Subcutaneous abdominal adipose tissue (tissue), 5 donors: Measurements from ENCODE around the gene MACC1.

Experiments used
- H3K27ac ChIP-seq: one replicate; pipeline ENCODE4 v1.7.0; 2013; ENCODE audit warnings: low read depth, mild to moderate bottlenecking, inconsistent platforms, low read length, moderate library complexity
- H3K27me3 ChIP-seq, 5 donors: one replicate each; pipeline ENCODE4 v1.7.0; 2013; ENCODE audit warnings: low read length in 5 of 5, inconsistent platforms in 1 of 5; ENCODE audit not compliant: control insufficient read depth in 5 of 5, insufficient read depth in 4 of 5
- H3K36me3 ChIP-seq, 5 donors: one replicate each; pipeline ENCODE4 v1.7.0; 2013; ENCODE audit warnings: low read length in 5 of 5; ENCODE audit not compliant: control insufficient read depth in 5 of 5, insufficient read depth in 5 of 5
- H3K4me1 ChIP-seq, 5 donors: one replicate each; pipeline ENCODE4 v1.7.0; 2013; ENCODE audit warnings: low read length in 5 of 5, mild to moderate bottlenecking in 3 of 5, moderate library complexity in 1 of 5; ENCODE audit not compliant: control insufficient read depth in 5 of 5, insufficient read depth in 5 of 5
- H3K4me3 ChIP-seq, 5 donors: one replicate each; pipeline ENCODE4 v1.7.0; 2013; ENCODE audit warnings: low read length in 5 of 5, low read depth in 1 of 5
- H3K9ac ChIP-seq, 5 donors: one replicate each; pipeline ENCODE4 v1.7.0; 2013; ENCODE audit warnings: low read length in 5 of 5, mild to moderate bottlenecking in 4 of 5, moderate library complexity in 3 of 5
- H3K9me3 ChIP-seq, 5 donors: one replicate each; pipeline ENCODE4 v1.7.0; 2013; ENCODE audit warnings: low read length in 5 of 5; ENCODE audit not compliant: control insufficient read depth in 5 of 5
- donor health status: healthy.
- donor health status: healthy.
- donor health status: healthy.
- donor health status: healthy.
- donor health status: healthy.

MACC1 gene

GRCh38 chr7:20104696-20105095 lies 112.5 kb downstream of the MACC1 start:
- H3K9ac ChIP-seq, result no peak overlapping the region
- no peak overlapping the region for H3K27ac ChIP-seq
- H3K4me1 ChIP-seq, result peaks cover 0 to 5% (median 0%) of the 10 kb centered on the region in 5 donors
- H3K4me3 ChIP-seq, result no peak overlapping the region
- no peaks in the 10 kb centered on the region for H3K9me3 ChIP-seq
- no peaks in the 10 kb centered on the region for H3K27me3 ChIP-seq
- H3K36me3 ChIP-seq, result no peaks in the 10 kb centered on the region

GRCh38 chr7:20102982-20103381 lies 114.2 kb downstream of the MACC1 start:
- no peaks in the 10 kb centered on the region for H3K9me3 ChIP-seq
- H3K27ac ChIP-seq, result no peak overlapping the region
- peaks cover 0 to 5% (median 0%) of the 10 kb centered on the region in 5 donors for H3K4me1 ChIP-seq
- no peak overlapping the region for H3K4me3 ChIP-seq
- no peak overlapping the region for H3K9ac ChIP-seq
- H3K36me3 ChIP-seq, result no peaks in the 10 kb centered on the region
- H3K27me3 ChIP-seq, result no peaks in the 10 kb centered on the region

- Histone ChIP-seq H3K27me3 (no peaks in the 10 kb centered on the region), H3K36me3 (no peaks in the 10 kb centered on the region), H3K4me3 (no peak overlapping the region), H3K27ac (no peak overlapping the region), H3K4me1 (no peaks in the 10 kb centered on the region), H3K9me3 (peaks cover 3 to 10% (median 9%) of the 10 kb centered on the region in 5 donors), H3K9ac (no peak overlapping the region)
Observed at GRCh38 chr7:20095862-20096261, 121.3 kb downstream of the MACC1 start.

GRCh38 chr7:20095436-20095835 lies 121.7 kb downstream of the MACC1 start:
- no peak overlapping the region for H3K4me3 ChIP-seq
- peaks cover 3 to 10% (median 9%) of the 10 kb centered on the region in 5 donors for H3K9me3 ChIP-seq
- no peaks in the 10 kb centered on the region for H3K36me3 ChIP-seq
- no peak overlapping the region for H3K9ac ChIP-seq
- H3K27ac ChIP-seq, result no peak overlapping the region
- H3K4me1 ChIP-seq, result no peaks in the 10 kb centered on the region
- H3K27me3 ChIP-seq, result no peaks in the 10 kb centered on the region

GRCh38 chr7:20089431-20089830 lies 127.8 kb downstream of the MACC1 start:
- H3K9ac ChIP-seq, result no peak overlapping the region
- no peaks in the 10 kb centered on the region for H3K27me3 ChIP-seq
- H3K27ac ChIP-seq, result no peak overlapping the region
- H3K36me3 ChIP-seq, result no peaks in the 10 kb centered on the region
- H3K9me3 ChIP-seq, result no peaks in the 10 kb centered on the region
- H3K4me1 ChIP-seq, result peaks cover 0 to 7% (median 0%) of the 10 kb centered on the region in 5 donors
- no peak overlapping the region for H3K4me3 ChIP-seq

- H3K27ac ChIP-seq, result no peak overlapping the region
- H3K9ac ChIP-seq, result no peak overlapping the region
- H3K27me3 ChIP-seq, result no peaks in the 10 kb centered on the region
- H3K36me3 ChIP-seq, result no peaks in the 10 kb centered on the region
- no peak overlapping the region for H3K4me3 ChIP-seq
- H3K4me1 ChIP-seq, result peaks cover 0 to 7% (median 0%) of the 10 kb centered on the region in 5 donors
- no peaks in the 10 kb centered on the region for H3K9me3 ChIP-seq
Observed at GRCh38 chr7:20085086-20085485, 132.1 kb downstream of the MACC1 start.
